Measurements from ENCODE around the gene SMIM14. TPM values are rescaled to one million over a fixed set of nuclear protein-coding genes. Genes with fewer than 3 reads are reported as not detected.
"Not testable (repeated sequence)": the region's sequence is repeated elsewhere in the genome, so short reads cannot be mapped to it uniquely, and the experiment has no call there.

Gene SMIM14
- polyA plus RNA-seq, 4 donors, result 46.5 to 61.5 (median 55.1) TPM

DNA sequence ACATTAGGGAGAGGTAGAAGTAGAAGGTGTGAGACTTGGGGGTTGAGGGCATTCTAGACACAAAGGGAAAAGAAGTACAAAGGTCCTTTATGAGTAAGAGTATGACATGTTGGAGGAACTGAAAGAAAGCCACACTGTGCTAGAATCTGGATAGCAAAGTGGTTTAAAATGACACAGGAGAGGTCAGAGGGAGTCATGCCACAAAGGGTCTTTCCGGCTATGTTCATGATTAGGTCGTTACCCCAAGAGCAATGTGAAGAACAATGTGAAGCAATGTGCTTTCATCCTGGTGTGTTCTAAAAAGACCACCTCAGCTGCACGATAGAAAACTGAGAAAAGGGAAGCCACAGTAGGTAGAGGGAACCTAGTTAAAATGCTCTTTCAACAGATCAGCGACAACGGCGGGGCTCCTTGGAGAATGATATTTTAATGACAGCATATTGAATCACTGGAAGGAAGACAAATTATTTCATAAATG is 29.2 kb downstream of the SMIM14 start:
- DNase-seq (ENCODE audit: low read depth in 4 of 4, low spot score in 3 of 4), result no peak

- DNase-seq (ENCODE audit: low read depth in 4 of 4, low spot score in 3 of 4), result no peak
Observed at GRCh38 chr4:39608451-39608850, 30.2 kb downstream of the SMIM14 start.

GRCh38 chr4:39606747-39607146 is 31.9 kb downstream of the SMIM14 start:
- DNase-seq (ENCODE audit: low read depth in 4 of 4, low spot score in 3 of 4), result no peak

DNA sequence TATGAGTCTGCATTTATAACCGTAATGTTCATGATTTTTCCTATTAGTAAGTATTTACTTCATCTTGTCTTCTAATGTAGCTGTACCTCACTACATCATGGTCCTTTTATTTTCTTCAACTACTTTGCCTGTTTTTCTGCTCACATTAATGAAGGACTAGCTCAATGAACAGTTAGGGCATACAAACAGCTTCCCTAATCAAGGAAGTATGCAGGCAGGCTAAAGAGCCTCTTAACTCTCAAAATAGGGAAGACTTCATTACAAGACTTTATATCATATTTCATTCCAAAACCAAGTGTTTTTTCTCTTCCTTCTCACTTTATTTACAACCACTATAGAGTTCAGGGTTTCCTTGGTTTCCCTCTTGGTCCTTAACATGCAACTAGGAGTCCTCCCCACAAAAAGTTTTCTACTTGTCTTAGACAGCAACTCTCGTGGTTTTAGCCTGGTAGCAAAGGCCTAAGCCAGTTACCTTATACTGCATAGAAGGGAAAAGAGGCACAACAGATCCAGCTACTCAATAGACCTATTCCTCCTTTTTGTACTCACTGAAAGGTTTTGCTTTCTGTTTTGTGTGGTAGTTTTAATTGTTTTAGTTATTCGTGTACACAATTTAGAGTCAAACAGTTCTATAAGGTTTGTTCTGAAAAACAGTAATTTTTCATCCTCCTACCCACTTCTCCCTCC is 40.8 kb downstream of the SMIM14 start:
- no peak for DNase-seq (ENCODE audit: low read depth in 4 of 4, low spot score in 3 of 4)

DNA sequence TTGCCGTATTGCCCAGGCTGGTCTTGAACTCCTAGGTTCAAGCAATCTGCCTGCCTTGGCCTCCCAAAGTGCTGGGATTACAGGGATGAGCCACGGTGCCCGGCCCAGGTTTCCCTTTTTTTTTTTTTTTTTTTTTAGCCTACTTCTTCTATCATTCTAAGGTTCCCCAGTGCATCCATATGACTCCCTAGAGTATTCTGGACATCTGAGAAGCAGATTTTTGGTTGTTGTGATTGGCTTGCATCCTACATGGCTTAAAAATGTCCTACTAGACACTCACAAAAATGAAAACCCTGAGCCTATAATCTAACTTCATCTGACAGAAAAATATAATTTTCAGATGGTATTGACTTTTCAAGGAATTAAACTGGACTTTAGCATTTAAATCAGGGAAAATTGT is 41.7 kb downstream of the SMIM14 start:
- DNase-seq (ENCODE audit: low read depth in 4 of 4, low spot score in 3 of 4), result no peak

- no peak for DNase-seq (ENCODE audit: low read depth in 4 of 4, low spot score in 3 of 4)
Observed at GRCh38 chr4:39591290-39591689, 47.4 kb downstream of the SMIM14 start.

DNA sequence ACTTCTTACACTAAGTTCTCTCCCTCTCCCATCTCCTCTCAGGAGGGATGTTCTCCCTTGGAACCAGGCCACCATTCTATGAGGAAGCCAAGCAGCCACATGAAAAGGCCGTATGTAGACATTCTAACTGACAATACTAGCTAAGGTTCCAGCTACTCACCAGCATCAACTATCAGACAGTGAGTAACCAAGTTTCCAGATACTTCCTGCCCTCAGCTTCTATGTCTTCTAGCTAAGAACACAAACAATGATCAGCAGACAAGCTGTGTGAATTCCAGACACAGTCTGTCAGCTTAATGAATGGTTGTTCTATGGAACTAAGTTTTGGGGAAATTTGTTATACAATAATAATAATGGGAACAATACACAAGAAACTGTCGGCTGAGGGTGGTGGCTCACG is 50.8 kb downstream of the SMIM14 start:
- DNase-seq (ENCODE audit: low read depth in 4 of 4, low spot score in 3 of 4), result no peak

DNA sequence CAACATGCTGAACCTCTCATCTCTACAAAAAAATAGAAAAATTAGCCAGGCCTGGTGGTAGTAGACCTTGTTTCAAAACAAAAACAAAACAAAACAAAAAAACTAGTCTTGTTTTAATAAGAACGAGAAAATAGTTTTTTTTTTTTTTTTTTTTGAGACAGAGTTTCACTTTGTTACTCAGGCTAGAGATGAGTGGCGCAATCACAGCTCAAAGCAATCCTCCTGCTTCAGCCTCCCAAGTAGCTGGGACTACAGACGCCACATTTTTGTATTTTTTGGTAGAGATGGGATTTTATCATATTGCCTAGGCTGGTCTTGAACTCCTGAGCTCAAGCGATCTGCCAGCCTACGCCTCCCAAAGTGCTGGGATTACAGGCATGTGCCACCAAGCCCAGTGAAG is 63.7 kb downstream of the SMIM14 start:
- no peak for DNase-seq (ENCODE audit: low read depth in 4 of 4, low spot score in 3 of 4)

GRCh38 chr4:39571504-39571903 is 67.2 kb downstream of the SMIM14 start:
- DNase-seq (ENCODE audit: low read depth in 4 of 4, low spot score in 3 of 4), result no peak

- DNase-seq (ENCODE audit: low read depth in 4 of 4, low spot score in 3 of 4), result no peak
Observed at GRCh38 chr4:39571054-39571453, 67.6 kb downstream of the SMIM14 start.

- DNase-seq (ENCODE audit: low read depth in 4 of 4, low spot score in 3 of 4), result no peak
Observed at GRCh38 chr4:39569209-39569608, 69.5 kb downstream of the SMIM14 start.

DNA sequence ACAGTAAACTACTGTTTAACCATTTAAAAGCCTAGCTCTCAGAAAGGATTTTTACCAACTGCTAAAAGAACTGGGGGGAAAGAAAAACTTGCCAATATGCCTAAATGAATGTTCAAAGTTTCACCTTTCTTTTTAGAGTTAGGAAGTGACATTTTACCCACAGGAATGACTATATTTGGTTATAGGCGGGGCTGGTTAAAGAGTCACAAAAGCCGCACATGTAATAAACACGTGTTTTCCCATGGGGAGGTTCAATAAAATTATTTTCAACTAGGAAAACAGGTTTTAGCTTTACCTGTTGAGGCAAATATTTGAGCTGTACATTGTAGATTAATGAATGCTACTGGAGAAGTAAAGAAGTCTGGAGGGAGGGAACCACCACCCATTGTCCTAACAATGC is 69.9 kb downstream of the SMIM14 start:
- no peak for DNase-seq (ENCODE audit: low read depth in 4 of 4, low spot score in 3 of 4)

GRCh38 chr4:39565878-39566600 is 72.6 kb downstream of the SMIM14 start:
- DNase-seq (ENCODE audit: low read depth in 4 of 4, low spot score in 3 of 4), result no peak

DNA sequence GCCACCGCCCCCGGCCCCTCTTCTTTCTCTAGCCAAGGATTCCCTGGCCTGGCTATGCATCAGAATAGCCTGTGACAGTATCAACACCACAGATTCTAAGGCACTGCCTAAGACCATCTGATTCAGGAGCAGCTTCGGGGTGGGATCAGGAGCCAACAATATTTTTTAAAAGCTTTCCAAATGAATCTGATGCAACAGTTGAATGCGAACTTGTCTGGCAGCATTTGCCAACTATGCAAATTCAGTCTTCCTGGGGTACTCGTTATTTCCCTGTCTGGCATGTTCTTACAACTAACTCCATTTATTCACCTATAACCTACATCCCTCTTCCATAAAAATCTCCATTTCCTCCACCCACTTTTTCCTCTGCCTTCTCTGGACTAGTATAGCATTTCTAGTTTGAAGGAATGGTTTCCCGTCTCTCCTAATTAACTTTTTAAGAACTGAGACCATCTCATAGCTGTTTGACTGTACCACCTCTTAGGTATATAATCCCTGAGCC is 75.3 kb downstream of the SMIM14 start:
- DNase-seq (ENCODE audit: low read depth in 4 of 4, low spot score in 3 of 4), result no peak

DNA sequence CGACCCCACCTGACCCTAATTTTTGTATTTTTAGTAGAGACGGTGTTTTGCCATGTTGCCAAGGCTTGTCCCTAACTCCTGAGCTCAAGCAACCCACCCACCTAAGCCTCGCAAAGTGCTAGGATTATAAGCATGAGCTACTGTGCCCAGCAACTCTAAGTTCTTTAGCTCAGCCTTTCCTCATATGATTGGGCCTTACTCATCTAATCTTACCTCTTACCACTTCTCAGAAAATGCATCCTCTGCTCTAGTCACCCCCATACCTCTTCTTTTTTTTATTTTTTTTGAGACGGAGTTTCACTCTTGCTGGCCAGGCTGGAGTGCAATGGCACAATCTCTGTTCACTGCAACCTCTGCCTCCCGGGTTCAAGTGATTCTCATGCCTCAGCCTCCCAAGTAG is 75.9 kb downstream of the SMIM14 start:
- DNase-seq (ENCODE audit: low read depth in 4 of 4, low spot score in 3 of 4), result no peak

DNA sequence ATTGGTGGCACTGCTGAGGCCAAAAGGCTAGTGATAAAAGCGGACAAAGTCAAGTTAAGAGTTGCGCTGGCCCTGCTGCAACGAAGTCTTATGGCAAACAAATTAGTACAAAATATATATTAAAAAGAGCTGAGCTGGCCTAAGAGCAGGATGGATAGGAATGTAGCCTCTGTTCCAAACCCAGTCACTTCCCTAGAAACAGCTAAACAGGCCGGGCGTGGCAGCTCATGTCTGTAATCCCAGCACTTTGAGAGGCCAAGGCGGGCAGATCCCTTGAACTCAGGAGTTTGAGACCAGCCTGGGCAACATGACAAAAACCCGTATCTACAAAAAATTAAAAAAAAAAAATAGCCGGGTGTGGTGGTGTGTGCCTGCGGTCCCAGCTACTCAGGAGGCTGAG is 79.0 kb downstream of the SMIM14 start:
- DNase-seq (ENCODE audit: low read depth in 4 of 4, low spot score in 3 of 4), result no peak

DNA sequence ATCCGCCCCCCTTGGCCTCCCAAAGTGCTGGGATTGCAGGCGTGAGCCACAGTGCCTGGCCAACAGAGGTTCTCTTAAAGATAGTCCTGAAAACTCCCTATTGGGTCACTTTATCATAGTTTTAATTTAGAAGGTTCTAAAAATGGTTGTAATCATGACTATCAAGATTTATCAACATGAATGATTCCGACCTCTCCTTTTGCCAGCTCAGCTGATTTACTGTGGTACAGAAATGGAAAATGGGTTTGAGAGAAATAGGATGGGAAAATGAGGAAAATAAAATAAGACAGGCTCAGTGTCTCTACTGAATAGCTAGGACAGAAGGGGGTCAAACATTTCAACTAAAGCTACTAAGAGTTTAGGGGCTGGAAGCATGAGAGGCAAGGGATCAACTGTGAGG is 83.2 kb downstream of the SMIM14 start:
- no peak for DNase-seq (ENCODE audit: low read depth in 4 of 4, low spot score in 3 of 4)

DNA sequence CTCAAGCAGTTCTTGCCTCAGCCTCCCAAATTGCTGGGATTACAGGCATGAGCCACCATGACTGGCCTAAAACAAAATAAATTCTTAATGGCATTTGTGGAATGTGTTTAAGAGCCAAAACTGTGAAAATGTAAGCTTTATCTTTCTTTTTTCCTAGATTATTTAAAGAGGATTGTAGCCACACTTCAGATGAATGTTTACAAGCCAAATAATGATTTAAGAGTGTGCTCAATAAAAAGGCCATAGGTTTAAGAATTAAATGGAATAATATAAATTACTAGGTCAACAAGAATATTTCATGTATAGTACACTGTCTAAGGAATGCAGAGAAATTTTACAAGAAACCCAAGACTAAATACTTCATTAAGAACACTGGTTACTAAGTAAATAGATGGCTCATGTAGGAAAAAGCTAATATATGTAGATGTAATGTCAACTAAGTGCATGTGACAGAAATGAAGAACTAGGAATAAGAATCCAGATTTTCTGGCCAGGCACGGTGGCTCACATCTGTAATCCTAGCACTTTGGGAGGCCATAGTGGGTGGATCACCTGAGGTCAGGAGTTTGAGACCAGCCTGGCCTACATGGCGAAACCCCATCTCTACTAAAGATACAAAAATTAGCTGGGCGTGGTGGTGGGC is 90.1 kb downstream of the SMIM14 start:
- DNase-seq (ENCODE audit: low read depth in 4 of 4, low spot score in 3 of 4), result no peak

GRCh38 chr4:39544580-39545315 is 93.9 kb downstream of the SMIM14 start:
- DNase-seq (ENCODE audit: low read depth in 4 of 4, low spot score in 3 of 4), result no peak

DNA sequence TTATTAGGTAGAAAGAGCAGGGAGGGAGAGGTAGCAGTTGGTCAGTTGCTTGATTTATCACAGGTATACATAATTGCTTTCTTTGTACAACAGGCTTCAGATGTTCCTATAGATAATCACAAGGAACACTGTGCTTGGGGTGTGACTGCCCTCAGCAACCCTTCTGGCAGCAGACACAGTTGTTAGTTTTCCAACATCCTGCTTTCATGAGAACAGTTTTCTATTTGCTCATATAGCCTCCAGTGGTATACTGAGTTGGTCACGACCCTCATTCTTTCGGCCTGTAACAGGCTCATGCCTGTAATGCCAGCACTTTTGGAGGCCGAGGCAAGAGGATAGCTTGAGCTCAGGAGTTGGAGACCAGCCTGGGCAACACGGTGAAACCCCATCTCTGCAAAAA is 94.6 kb downstream of the SMIM14 start:
- not testable (repeated sequence) for DNase-seq (ENCODE audit: low read depth in 4 of 4, low spot score in 3 of 4)

GRCh38 chr4:39543034-39543433 is 95.6 kb downstream of the SMIM14 start:
- DNase-seq (ENCODE audit: low read depth in 4 of 4, low spot score in 3 of 4), result no peak

Data from left renal pelvis (tissue), 4 donors.